DND-41 (cell line): ENCODE data around the gene FAM13A.

Experiments used
- ATAC-seq: fragments of 200-7000 bp; cut with Tn5 transposase; 3 replicates; pipeline ENCODE4 v1.9.1; 2021; ENCODE audit warnings: low read depth; ENCODE audit not compliant: insufficient read depth
- DNase-seq: peaks from one replicate; pipeline ENCODE4 v3.0.0-alpha.2; 2020
- H2AFZ ChIP-seq: 2 replicates; pipeline ENCODE4 v1.6.0; 2012; ENCODE audit warnings: low read depth, low read length
- H3K27ac ChIP-seq: 2 replicates; pipeline ENCODE4 v1.5.1; 2012; ENCODE audit warnings: low read length, inconsistent platforms
- H3K27me3 ChIP-seq: fragments of 200-600 bp; sonication (generic); 2 replicates; pipeline ENCODE4 v1.6.0; 2012; ENCODE audit warnings: low read length, mild to moderate bottlenecking, inconsistent platforms; ENCODE audit not compliant: insufficient read depth, poor library complexity
- H3K36me3 ChIP-seq: 2 replicates; pipeline ENCODE4 v1.5.1; 2012; ENCODE audit warnings: low read length, inconsistent platforms; ENCODE audit not compliant: insufficient read depth
- H3K4me1 ChIP-seq: 2 replicates; pipeline ENCODE4 v1.5.1; 2012; ENCODE audit warnings: mild to moderate bottlenecking, low read length; ENCODE audit not compliant: insufficient read depth
- H3K4me2 ChIP-seq: 2 replicates; pipeline ENCODE4 v1.6.0; 2012; ENCODE audit warnings: mild to moderate bottlenecking, moderate library complexity, low read length, inconsistent platforms; ENCODE audit not compliant: insufficient read depth
- H3K4me3 ChIP-seq, 2 experiments: fragments of 200-600 bp in 1 of 2; shearing (Covaris generic) in 1 of 2; 2 replicates each; pipeline ENCODE4 v1.5.1; 2012 to 2016; ENCODE audit warnings: inconsistent platforms in 2 of 2, low read length in 2 of 2, mild to moderate bottlenecking in 2 of 2, low read depth in 1 of 2, moderate library complexity in 1 of 2
- H3K79me2 ChIP-seq: 2 replicates; pipeline ENCODE4 v1.6.0; 2012; ENCODE audit warnings: low read length, inconsistent platforms; ENCODE audit not compliant: insufficient read depth
- H3K9ac ChIP-seq: 2 replicates; pipeline ENCODE4 v1.6.0; 2012; ENCODE audit warnings: low read depth, mild to moderate bottlenecking, inconsistent platforms, low read length, moderate library complexity
- H3K9me3 ChIP-seq: 2 replicates; pipeline ENCODE4 v1.5.1; 2012; ENCODE audit warnings: low read length, moderate library complexity, mild to moderate bottlenecking, inconsistent platforms; ENCODE audit not compliant: insufficient read depth, severe bottlenecking
- H4K20me1 ChIP-seq: 2 replicates; pipeline ENCODE4 v1.6.0; 2012; ENCODE audit warnings: low read length; ENCODE audit not compliant: insufficient read depth
- CTCF ChIP-seq: IDR thresholded peaks from 2 replicates; pipeline ENCODE4 v1.5.1; 2012; ENCODE audit warnings: borderline replicate concordance, low read length, moderate library complexity, mild to moderate bottlenecking; ENCODE audit not compliant: poor library complexity, severe bottlenecking; ENCODE audit errors: extremely low read depth
- EZH2 ChIP-seq: IDR thresholded peaks from 3 replicates; pipeline ENCODE4 v1.6.1; 2012; ENCODE audit warnings: borderline replicate concordance, low read depth, mild to moderate bottlenecking, moderate library complexity, low read length, inconsistent platforms; ENCODE audit not compliant: severe bottlenecking

The FAM13A gene

GRCh38 chr4:88761342-88761741, 295.6 kb downstream of the FAM13A start:
- DNase-seq (no peak), ATAC-seq (no peak)
- Histone ChIP-seq H3K27me3 (no peaks in the 10 kb centered on the region), H3K4me3 (no peak overlapping the region), H3K27ac (no peak overlapping the region), H3K79me2 (no peaks in the 10 kb centered on the region), H4K20me1 (no peaks in the 10 kb centered on the region), H3K4me2 (no peak overlapping the region), H2AFZ (no peak overlapping the region), H3K36me3 (no peaks in the 10 kb centered on the region), H3K9me3 (no peaks in the 10 kb centered on the region), H3K9ac (no peak overlapping the region), H3K4me1 (no peaks in the 10 kb centered on the region)
- TF ChIP-seq CTCF, result no peak
- TF ChIP-seq EZH2, result no peak

- no peak overlapping the region for H3K4me2 ChIP-seq
- H3K4me1 ChIP-seq, result no peaks in the 10 kb centered on the region
- no peak overlapping the region for H3K27ac ChIP-seq
- H2AFZ ChIP-seq, result no peak overlapping the region
- H3K36me3 ChIP-seq, result no peaks in the 10 kb centered on the region
- no peaks in the 10 kb centered on the region for H3K27me3 ChIP-seq
- H3K79me2 ChIP-seq, result no peaks in the 10 kb centered on the region
- no peaks in the 10 kb centered on the region for H3K9me3 ChIP-seq
- H4K20me1 ChIP-seq, result no peaks in the 10 kb centered on the region
- no peak overlapping the region for H3K4me3 ChIP-seq
- TF ChIP-seq CTCF (no peak), EZH2 (no peak)
- no peak overlapping the region for H3K9ac ChIP-seq
- no peak for DNase-seq
- ATAC-seq, result no peak
These were observed 297.1 kb downstream of the FAM13A start for GRCh38 chr4:88759895-88760290.

GRCh38 chr4:88759039-88759894, 297.7 kb downstream of the FAM13A start:
- Histone ChIP-seq H3K4me1 (no peaks in the 10 kb centered on the region), H3K4me2 (no peak overlapping the region), H3K27me3 (no peaks in the 10 kb centered on the region), H3K9ac (no peak overlapping the region), H3K79me2 (no peaks in the 10 kb centered on the region), H2AFZ (no peak overlapping the region), H4K20me1 (no peaks in the 10 kb centered on the region), H3K36me3 (no peaks in the 10 kb centered on the region), H3K4me3 (no peak overlapping the region), H3K27ac (no peak overlapping the region), H3K9me3 (no peaks in the 10 kb centered on the region)
- no peak for TF ChIP-seq EZH2
- no peak for TF ChIP-seq CTCF
- DNase-seq (no peak), ATAC-seq (no peak)
